HG02885 (cell line): ENCODE data around the gene ARL10.
A peak's percentile ranks its signal among the peaks of the same experiment; 100 is the strongest.

ENCODE experiments used
- ATAC-seq: cut with Tn5 transposase; IDR thresholded peaks from one replicate; pipeline ENCODE4 v1.9.1; 2021; ENCODE audit warnings: mild to moderate bottlenecking; ENCODE audit not compliant: unreplicated experiment, poor library complexity

The ARL10 gene

DNA sequence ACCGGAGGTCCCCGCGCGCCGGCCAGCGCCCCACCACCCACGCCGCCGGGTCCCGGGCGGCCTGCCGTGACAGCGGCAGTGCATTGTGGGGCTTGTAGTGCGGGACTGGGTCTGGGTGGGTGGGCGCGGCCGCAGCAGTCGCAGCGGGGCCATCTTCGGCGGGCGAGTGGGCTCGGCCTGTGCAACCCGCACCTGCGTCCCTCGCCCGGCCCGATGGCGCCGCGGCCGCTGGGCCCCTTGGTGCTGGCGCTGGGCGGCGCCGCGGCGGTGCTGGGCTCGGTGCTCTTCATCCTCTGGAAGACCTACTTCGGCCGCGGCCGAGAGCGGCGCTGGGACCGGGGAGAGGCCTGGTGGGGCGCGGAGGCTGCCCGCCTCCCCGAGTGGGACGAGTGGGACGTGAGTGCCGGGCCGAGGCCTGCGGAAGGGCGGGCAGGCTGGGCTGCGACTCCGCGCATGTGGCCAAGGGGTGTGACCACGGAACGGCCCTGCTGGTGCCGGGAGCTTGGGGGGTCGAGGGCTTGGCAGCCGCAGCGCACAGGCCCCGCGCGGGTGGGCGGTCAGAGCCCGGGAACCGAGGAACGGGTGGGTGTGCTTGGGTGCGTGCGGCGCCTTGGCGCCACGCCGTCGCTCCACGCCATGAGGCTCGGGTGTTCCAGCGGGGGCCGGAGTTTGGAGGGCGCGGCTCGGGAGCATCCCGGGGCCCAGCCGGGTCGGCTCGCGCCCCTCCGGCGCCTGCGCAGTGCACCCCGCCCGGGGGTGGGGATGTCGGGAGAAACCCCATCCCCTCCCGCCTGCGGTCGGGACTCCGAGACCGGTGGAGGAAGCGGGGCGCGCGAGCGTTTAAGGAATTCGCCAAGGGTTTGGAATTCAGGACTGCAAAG is at the start of gene ARL10:
Gene ARL10, plus strand, starts transcription at position 137 of the 881 bp plus-strand sequence. Its CDS starts 77 bp downstream, at position 214.
- peak; percentile 46 for ATAC-seq

- ATAC-seq, result no peak
Measured at GRCh38 chr5:176317534-176318374, 47.5 kb upstream of the ARL10 start.

- ATAC-seq, result no peak
Measured at GRCh38 chr5:176319827-176320554, 45.3 kb upstream of the ARL10 start.

GRCh38 chr5:176320577-176320976 is 44.7 kb upstream of the ARL10 start:
- ATAC-seq, result no peak

GRCh38 chr5:176334031-176334770 is 31.1 kb upstream of the ARL10 start:
- ATAC-seq, result no peak

DNA sequence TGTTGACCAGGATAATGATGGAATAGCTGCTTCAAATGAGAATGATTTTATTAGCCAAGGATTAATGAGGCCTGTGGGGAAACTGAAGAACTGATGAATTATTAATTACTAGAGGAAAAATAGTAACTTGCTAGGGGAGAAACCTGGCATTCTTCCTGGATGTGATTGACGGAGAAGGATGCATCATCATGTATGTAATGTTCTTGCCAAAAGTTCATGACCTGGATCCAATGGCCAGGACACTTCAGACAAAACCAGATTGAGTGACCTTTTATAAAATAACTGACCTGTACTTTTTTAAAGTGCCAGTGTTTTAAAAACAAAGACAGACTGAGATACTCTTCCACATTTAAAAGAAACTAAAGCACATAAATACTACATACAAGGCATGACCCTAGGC is 27.4 kb upstream of the ARL10 start:
- ATAC-seq, result no peak

DNA sequence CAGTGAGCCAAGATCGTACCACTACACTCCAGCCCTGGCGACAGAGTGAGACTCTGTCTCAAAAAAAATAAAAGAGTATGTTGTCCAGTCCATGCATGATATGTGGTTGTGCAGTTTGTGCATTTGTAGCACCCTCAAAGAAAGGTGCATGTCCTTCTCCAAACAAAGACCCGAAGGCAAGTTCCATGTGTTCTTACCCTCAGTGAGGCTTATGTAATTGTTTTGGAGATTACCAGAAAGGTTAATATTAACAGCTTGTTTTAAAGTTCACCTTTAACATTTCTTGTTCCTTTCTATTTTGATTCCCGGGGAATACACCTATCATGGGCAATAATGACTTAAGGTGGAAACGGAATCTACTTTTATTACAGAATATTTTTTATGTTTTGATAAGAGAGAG is 26.0 kb upstream of the ARL10 start:
- no peak for ATAC-seq

- no peak for ATAC-seq
Measured at GRCh38 chr5:176341325-176342157, 23.7 kb upstream of the ARL10 start.

DNA sequence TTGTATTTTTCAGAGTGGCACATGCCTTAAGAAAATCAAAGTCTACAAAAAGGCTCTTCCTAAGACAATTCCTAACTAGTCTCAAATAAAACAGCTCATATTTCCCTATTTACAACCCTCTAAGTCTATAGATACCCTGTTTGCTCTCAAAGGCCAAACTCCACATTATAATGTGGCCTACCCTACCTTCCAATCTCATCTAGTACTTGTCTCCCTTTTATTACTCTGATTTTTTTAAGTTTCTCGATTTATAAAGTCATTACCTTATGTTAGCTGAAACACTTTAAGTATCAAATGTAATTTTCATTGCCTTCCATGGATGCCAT is 23.2 kb upstream of the ARL10 start:
- no peak for ATAC-seq

DNA sequence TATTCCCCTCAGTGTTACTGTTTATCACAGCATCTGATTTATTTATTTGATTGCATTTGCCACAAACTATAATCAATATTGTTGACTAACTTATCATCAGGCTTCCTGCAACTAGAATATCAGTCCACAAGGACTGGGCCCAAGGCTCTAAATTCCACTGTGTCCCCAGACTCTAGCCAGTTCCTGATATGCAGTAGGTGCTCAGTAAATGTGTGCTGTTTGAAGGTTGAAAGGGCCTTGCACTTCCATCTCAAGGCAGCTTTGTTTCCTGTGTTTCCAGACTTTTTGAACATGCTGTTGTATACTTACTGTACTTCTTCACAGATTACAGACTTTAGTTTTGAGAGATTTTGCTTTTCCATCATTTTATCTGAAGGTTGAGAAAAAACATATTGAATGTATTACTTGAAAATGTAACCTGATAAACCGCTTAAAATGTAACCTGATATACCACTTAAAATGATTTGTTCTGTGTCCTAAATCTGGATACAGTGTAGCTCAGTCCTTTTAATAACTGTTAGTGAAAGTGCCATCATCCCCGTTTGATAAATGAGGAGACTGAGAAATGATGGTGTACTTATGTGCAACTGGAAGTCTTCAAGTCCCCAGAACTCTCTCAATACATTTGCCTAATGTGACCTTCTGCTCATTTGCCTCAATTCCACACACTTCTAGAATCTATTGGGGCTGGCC is 22.4 kb upstream of the ARL10 start:
- ATAC-seq, result no peak

- no peak for ATAC-seq
Measured at GRCh38 chr5:176350416-176350815, 14.9 kb upstream of the ARL10 start.

DNA sequence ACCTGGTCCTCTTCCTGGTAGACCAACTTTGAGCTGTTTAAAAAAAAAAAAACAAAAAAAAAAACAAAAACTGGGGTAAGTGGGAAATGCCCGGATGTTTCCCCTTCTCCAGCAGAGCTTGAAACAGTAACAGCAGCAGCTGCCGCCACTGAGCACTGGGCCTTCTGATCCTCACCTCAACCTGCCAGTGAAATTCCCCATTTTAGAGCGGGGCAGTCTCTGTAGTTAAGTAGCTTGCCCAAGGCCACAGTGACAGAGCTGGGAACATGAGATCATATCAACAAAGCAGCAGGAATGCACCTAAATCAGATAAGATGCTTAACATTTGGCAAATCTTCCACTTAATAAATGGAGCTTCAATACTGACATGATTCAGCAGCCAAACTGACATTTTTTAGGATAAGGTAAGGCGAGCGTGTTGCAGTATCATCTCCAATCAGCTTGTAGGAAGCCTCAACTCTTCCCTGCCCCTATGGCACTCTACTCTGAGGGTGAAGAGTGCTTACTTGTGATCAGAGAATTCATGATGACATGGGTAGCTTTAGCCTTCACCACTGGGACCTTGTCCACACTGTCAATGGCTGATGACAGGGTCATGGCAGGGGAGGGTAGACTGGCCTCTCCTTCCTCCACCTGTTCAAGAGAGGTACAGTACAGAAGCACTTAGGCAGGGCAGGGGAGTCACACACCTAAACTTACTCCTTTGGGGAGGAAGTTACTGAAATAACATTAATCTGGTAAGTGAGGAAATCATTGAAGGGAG is 13.0 kb upstream of the ARL10 start:
- ATAC-seq, result no peak

- ATAC-seq, result no peak
Measured at GRCh38 chr5:176353533-176353932, 11.8 kb upstream of the ARL10 start.

- ATAC-seq, result no peak
Measured at GRCh38 chr5:176355400-176356178, 9.7 kb upstream of the ARL10 start.

DNA sequence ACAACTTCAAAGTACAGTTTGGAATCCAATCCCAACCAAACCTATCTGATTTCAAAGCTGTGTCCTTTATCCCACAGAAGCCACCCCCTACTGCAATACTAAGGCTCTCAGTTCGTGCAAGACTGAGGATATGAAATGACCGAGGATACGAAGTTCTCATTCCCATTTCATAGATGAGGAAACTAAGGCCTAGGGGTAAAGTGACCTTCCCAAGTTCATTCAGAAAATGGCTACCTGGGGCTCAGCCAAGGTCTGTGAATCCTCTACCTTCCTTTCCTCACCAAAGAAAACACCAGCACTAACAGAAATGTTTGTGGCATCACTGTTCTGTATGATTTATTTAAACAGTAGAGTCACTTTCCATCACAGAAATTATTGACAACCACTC is 9.1 kb upstream of the ARL10 start:
- no peak for ATAC-seq

GRCh38 chr5:176359658-176360057 is 5.6 kb upstream of the ARL10 start:
- no peak for ATAC-seq

GRCh38 chr5:176360894-176361436 is 4.3 kb upstream of the ARL10 start:
- ATAC-seq, result no peak
